ENCODE data around the gene BPIFA2.

Gene BPIFA2

DNA sequence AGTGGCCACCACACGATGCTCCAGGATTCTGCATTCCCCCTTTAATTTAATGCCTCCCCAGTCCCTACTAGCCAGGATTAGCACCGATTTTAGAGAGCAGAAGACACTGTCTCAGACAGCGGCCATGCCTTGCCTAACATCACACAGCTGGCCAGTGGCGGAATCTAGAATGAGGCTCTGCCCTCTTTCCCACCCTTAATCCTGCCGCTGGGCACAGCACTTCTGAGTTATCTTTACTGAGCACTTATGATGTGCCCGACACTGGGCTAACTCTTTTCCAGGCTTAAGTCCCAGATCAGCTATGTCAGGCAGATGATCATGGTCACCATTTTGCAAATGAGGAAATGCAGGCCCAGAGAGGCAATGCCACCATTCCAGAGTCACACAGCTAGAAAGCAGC lies 5.6 kb upstream of the BPIFA2 start:
- H3K27me3 ChIP-seq (ENCODE audit: control insufficient read depth, insufficient read depth, low read length), result peaks cover 2% of the 10 kb centered on the region
- H3K4me1 ChIP-seq (ENCODE audit: control insufficient read depth, insufficient read depth, low read length), result no peaks in the 10 kb centered on the region
- H3K4me2 ChIP-seq (ENCODE audit: low read length), result no peak overlapping the region
- H3K9me3 ChIP-seq (replicated peaks; ENCODE audit: low read length), result no peaks in the 10 kb centered on the region
- no peak overlapping the region for H3K9ac ChIP-seq (ENCODE audit: low read depth, low read length)
- H3K36me3 ChIP-seq (ENCODE audit: insufficient read depth, low read length), result no peaks in the 10 kb centered on the region
- H3K4me3 ChIP-seq (ENCODE audit: low read length), result no peak overlapping the region

- H3K9me3 ChIP-seq (replicated peaks; ENCODE audit: low read length), result no peaks in the 10 kb centered on the region
- no peaks in the 10 kb centered on the region for H3K36me3 ChIP-seq (ENCODE audit: insufficient read depth, low read length)
- H3K4me3 ChIP-seq (ENCODE audit: low read length), result no peak overlapping the region
- no peak overlapping the region for H3K4me2 ChIP-seq (ENCODE audit: low read length)
- peaks cover 2% of the 10 kb centered on the region for H3K27me3 ChIP-seq (ENCODE audit: control insufficient read depth, insufficient read depth, low read length)
- no peak overlapping the region for H3K9ac ChIP-seq (ENCODE audit: low read depth, low read length)
- no peaks in the 10 kb centered on the region for H3K4me1 ChIP-seq (ENCODE audit: control insufficient read depth, insufficient read depth, low read length)
Observed at GRCh38 chr20:33162753-33163152, 5.2 kb upstream of the BPIFA2 start.

- Histone ChIP-seq H3K9ac (ENCODE audit: low read depth, low read length) (no peak overlapping the region), H3K4me3 (ENCODE audit: low read length) (no peak overlapping the region), H3K27me3 (ENCODE audit: control insufficient read depth, insufficient read depth, low read length) (peaks cover 2% of the 10 kb centered on the region), H3K9me3 (replicated peaks; ENCODE audit: low read length) (peaks cover 6% of the 10 kb centered on the region), H3K4me1 (ENCODE audit: control insufficient read depth, insufficient read depth, low read length) (no peaks in the 10 kb centered on the region), H3K4me2 (ENCODE audit: low read length) (no peak overlapping the region), H3K36me3 (ENCODE audit: insufficient read depth, low read length) (no peaks in the 10 kb centered on the region)
Observed at GRCh38 chr20:33163856-33164762, 3.9 kb upstream of the BPIFA2 start.

- Histone ChIP-seq H3K27me3 (ENCODE audit: control insufficient read depth, insufficient read depth, low read length) (peaks cover 2% of the 10 kb centered on the region), H3K4me3 (ENCODE audit: low read length) (no peak overlapping the region), H3K9me3 (replicated peaks; ENCODE audit: low read length) (peaks cover 6% of the 10 kb centered on the region), H3K9ac (ENCODE audit: low read depth, low read length) (no peak overlapping the region), H3K4me2 (ENCODE audit: low read length) (no peak overlapping the region), H3K36me3 (ENCODE audit: insufficient read depth, low read length) (no peaks in the 10 kb centered on the region), H3K4me1 (ENCODE audit: control insufficient read depth, insufficient read depth, low read length) (no peaks in the 10 kb centered on the region)
Observed at GRCh38 chr20:33164763-33165095, 3.2 kb upstream of the BPIFA2 start.

DNA sequence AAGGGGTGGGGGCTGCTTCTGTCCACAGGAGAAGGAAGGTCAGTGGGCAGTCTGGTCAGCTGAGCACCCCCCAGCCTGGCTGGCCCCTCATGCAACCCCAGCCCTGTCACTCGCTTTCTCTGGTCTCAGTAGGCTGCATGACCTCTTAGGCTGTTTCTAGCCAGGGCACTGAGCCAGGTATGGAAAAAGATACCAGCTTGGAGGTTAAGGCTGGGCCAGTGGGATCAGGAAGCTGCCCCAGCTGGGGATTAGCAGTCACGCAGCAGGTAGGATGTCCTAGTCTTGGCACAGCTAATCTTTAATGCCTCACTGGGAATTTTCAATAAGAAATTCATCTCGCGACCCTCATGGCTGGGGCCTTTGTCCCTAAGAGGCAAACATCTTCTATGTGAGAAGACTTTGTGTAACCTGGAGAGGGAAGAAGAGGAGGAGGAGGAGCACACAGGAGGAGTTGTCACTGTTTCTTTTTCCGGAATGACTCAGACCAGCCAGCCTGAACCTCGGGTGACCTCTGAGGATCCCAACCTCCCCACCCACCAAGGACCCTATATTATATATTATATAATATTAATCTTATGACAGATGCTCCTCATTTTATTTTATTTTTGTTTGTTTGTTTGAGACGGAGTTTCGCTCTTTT lies 2.4 kb upstream of the BPIFA2 start:
- Histone ChIP-seq H3K9ac (ENCODE audit: low read depth, low read length) (no peak overlapping the region), H3K4me3 (ENCODE audit: low read length) (no peak overlapping the region), H3K9me3 (replicated peaks; ENCODE audit: low read length) (peaks cover 6% of the 10 kb centered on the region), H3K4me2 (ENCODE audit: low read length) (no peak overlapping the region), H3K36me3 (ENCODE audit: insufficient read depth, low read length) (no peaks in the 10 kb centered on the region), H3K4me1 (ENCODE audit: control insufficient read depth, insufficient read depth, low read length) (no peaks in the 10 kb centered on the region), H3K27me3 (ENCODE audit: control insufficient read depth, insufficient read depth, low read length) (peaks cover 2% of the 10 kb centered on the region)

DNA sequence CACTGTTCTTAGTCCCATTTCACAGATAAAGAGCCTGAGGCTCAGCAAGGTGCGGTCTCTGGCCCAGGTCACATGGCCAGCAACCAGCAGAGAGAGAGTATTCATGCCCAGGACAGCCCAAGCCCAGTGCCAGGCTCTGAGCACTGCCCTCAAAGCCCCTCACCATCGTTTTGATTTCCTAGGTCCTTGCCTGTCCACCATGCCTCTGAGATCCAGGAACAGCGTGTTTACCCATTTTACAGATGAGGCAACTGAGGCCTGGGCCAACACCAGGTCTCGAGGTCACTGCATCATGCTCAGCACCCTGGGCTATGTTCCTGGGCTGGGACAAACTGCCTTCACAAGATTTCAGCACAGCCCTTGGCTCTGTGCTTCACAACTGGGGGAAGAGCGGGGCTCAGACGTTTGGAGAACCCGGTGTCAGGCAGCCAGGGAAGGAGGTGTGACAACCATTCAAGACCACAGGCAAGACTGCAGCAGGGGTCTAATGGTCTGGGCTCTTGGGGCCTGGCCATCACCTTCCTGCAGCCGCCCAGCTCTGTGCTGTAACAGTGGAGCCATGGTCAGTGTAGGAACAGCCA lies 1.3 kb upstream of the BPIFA2 start:
- Histone ChIP-seq H3K9ac (ENCODE audit: low read depth, low read length) (no peak overlapping the region), H3K4me3 (ENCODE audit: low read length) (no peak overlapping the region), H3K4me1 (ENCODE audit: control insufficient read depth, insufficient read depth, low read length) (no peaks in the 10 kb centered on the region), H3K4me2 (ENCODE audit: low read length) (no peak overlapping the region), H3K36me3 (ENCODE audit: insufficient read depth, low read length) (no peaks in the 10 kb centered on the region), H3K27me3 (ENCODE audit: control insufficient read depth, insufficient read depth, low read length) (peaks cover 2% of the 10 kb centered on the region), H3K9me3 (replicated peaks; ENCODE audit: low read length) (peaks cover 6% of the 10 kb centered on the region)

GRCh38 chr20:33169176-33169794 lies 1.3 kb downstream of the BPIFA2 start:
- H3K9ac ChIP-seq (ENCODE audit: low read depth, low read length), result no peak overlapping the region
- no peaks in the 10 kb centered on the region for H3K4me1 ChIP-seq (ENCODE audit: control insufficient read depth, insufficient read depth, low read length)
- peaks cover 6% of the 10 kb centered on the region for H3K9me3 ChIP-seq (replicated peaks; ENCODE audit: low read length)
- H3K4me3 ChIP-seq (ENCODE audit: low read length), result no peak overlapping the region
- H3K4me2 ChIP-seq (ENCODE audit: low read length), result no peak overlapping the region
- no peaks in the 10 kb centered on the region for H3K36me3 ChIP-seq (ENCODE audit: insufficient read depth, low read length)
- peaks cover 2% of the 10 kb centered on the region for H3K27me3 ChIP-seq (ENCODE audit: control insufficient read depth, insufficient read depth, low read length)

GRCh38 chr20:33172781-33173180 lies 4.8 kb downstream of the BPIFA2 start:
- Histone ChIP-seq H3K4me1 (ENCODE audit: control insufficient read depth, insufficient read depth, low read length) (no peaks in the 10 kb centered on the region), H3K4me2 (ENCODE audit: low read length) (no peak overlapping the region), H3K9ac (ENCODE audit: low read depth, low read length) (no peak overlapping the region), H3K4me3 (ENCODE audit: low read length) (no peak overlapping the region), H3K36me3 (ENCODE audit: insufficient read depth, low read length) (no peaks in the 10 kb centered on the region), H3K27me3 (ENCODE audit: control insufficient read depth, insufficient read depth, low read length) (no peaks in the 10 kb centered on the region), H3K9me3 (replicated peaks; ENCODE audit: low read length) (peaks cover 6% of the 10 kb centered on the region)

DNA sequence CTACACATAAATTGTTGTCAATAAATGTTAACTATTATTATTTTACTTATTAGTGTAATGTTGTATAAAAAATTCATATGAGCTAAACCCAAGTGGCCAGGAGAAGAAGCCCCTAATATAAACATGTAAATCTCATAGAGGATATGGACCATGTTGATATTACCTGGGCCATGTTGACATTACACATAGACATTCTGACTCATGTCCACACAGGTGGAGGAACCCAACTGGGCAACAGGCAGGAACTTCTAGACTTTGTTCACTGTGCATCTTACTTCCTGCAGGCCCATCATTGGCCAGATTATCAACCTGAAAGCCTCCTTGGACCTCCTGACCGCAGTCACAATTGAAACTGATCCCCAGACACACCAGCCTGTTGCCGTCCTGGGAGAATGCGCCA lies 7.2 kb downstream of the BPIFA2 start:
- Histone ChIP-seq H3K9me3 (replicated peaks; ENCODE audit: low read length) (no peaks in the 10 kb centered on the region), H3K27me3 (ENCODE audit: control insufficient read depth, insufficient read depth, low read length) (no peaks in the 10 kb centered on the region), H3K4me3 (ENCODE audit: low read length) (no peak overlapping the region), H3K36me3 (ENCODE audit: insufficient read depth, low read length) (no peaks in the 10 kb centered on the region), H3K4me1 (ENCODE audit: control insufficient read depth, insufficient read depth, low read length) (no peaks in the 10 kb centered on the region), H3K4me2 (ENCODE audit: low read length) (no peak overlapping the region), H3K9ac (ENCODE audit: low read depth, low read length) (no peak overlapping the region)

DNA sequence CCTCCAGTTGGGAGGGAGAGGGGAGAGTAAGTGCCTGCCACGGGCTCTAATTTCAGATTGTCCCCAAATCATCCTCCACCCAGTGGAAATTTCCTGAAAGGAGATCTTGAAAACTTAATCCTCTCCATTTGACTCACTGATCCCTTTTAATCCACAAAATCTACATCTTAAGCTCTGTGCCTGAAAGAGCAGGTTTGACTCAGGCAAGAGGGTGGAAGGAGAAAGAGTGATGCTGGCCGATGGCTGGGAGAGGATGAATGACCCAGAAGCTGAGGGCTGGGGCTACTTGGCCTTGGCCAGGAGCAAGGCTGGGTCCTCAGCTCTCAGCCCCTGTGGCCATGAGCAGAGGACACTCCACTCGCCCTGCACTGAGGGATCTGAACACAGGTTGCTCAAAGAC lies 8.1 kb downstream of the BPIFA2 start:
- no peaks in the 10 kb centered on the region for H3K36me3 ChIP-seq (ENCODE audit: insufficient read depth, low read length)
- H3K4me1 ChIP-seq (ENCODE audit: control insufficient read depth, insufficient read depth, low read length), result no peaks in the 10 kb centered on the region
- H3K9me3 ChIP-seq (replicated peaks; ENCODE audit: low read length), result no peaks in the 10 kb centered on the region
- no peak overlapping the region for H3K4me3 ChIP-seq (ENCODE audit: low read length)
- peaks cover 3% of the 10 kb centered on the region for H3K27me3 ChIP-seq (ENCODE audit: control insufficient read depth, insufficient read depth, low read length)
- no peak overlapping the region for H3K4me2 ChIP-seq (ENCODE audit: low read length)
- H3K9ac ChIP-seq (ENCODE audit: low read depth, low read length), result no peak overlapping the region

- Histone ChIP-seq H3K4me1 (ENCODE audit: control insufficient read depth, insufficient read depth, low read length) (no peaks in the 10 kb centered on the region), H3K9ac (ENCODE audit: low read depth, low read length) (no peak overlapping the region)
Observed at GRCh38 chr20:33177866-33178265, 9.9 kb downstream of the BPIFA2 start.

More at GRCh38 chr20:33177866-33178265, 9.9 kb downstream of the BPIFA2 start:
- H3K36me3 ChIP-seq (ENCODE audit: insufficient read depth, low read length), result no peaks in the 10 kb centered on the region
- peaks cover 3% of the 10 kb centered on the region for H3K27me3 ChIP-seq (ENCODE audit: control insufficient read depth, insufficient read depth, low read length)
- H3K9me3 ChIP-seq (replicated peaks; ENCODE audit: low read length), result no peaks in the 10 kb centered on the region
- no peak overlapping the region for H3K4me3 ChIP-seq (ENCODE audit: low read length)
- no peak overlapping the region for H3K4me2 ChIP-seq (ENCODE audit: low read length)

All from skeletal muscle satellite cell (primary cell).